ENCODE results near the gene EEIG2.

DNA sequence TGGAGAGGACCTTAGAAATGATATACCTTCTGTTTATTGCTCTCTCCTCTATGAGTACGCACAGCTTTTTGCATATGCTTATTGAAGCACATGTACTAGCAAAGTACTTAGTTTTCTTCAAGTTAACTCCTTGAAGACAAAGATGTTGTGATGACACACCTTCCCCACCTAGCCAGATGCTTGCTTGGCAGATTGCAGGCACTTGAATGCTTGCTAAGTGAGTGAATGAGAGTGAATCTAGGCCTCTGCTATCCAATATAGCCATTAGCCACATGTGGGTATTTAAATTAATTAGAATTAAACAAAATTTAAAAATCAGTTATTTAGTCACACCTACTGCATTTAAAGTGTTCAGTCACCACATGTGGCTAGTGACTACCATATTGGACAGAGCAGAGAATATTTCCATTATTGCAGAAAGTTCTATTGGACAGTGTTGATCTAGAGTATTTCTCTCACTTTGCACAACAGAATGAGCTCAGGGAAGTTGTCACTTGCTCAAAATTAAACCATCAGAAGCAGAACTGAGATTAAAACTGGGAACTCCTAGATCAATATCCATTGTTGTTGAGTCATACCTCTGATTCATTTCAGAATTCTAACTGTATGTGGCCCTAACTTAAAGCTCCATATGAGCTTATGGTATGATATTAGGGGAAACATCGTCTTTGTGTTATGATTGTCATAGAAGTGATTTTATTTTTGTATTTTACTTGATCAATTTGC, 8.6 kb upstream of the EEIG2 start:
- TF ChIP-seq POLR2AphosphoS5 (IDR thresholded peaks at IDR 0.05; ENCODE audit: low read depth, low read length): no peak
- TF ChIP-seq POLR2A (IDR thresholded peaks at IDR 0.05; ENCODE audit: low read depth, low read length): no peak

Measured in GM12892 (cell line).